Measurements from ENCODE around the gene STING1.

STING1 gene

DNA sequence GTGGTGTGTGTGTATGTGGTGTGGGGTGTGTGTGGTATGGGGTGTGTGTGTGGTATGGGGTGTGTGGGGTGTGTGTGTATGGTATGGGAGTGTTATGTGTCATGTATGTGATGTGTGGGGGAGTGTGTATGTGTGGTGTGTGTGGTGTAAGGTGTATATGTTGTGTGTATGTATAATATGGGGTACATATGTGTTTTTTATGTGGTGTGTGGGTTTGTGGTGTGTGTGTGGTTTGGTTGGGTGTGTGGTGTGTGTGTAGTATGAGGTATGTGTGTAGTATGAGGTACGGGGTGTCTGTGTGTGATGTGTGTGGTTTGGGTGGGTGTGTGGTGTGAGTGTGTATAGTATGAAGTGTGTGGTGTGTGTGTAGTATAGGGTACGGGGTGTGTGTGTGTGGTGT, 31.4 kb downstream of the STING1 start:
- no peak for TF ChIP-seq EZH2 (IDR thresholded peaks at IDR 0.05; ENCODE audit: borderline replicate concordance, low read length)
- TF ChIP-seq, protein P1, sequence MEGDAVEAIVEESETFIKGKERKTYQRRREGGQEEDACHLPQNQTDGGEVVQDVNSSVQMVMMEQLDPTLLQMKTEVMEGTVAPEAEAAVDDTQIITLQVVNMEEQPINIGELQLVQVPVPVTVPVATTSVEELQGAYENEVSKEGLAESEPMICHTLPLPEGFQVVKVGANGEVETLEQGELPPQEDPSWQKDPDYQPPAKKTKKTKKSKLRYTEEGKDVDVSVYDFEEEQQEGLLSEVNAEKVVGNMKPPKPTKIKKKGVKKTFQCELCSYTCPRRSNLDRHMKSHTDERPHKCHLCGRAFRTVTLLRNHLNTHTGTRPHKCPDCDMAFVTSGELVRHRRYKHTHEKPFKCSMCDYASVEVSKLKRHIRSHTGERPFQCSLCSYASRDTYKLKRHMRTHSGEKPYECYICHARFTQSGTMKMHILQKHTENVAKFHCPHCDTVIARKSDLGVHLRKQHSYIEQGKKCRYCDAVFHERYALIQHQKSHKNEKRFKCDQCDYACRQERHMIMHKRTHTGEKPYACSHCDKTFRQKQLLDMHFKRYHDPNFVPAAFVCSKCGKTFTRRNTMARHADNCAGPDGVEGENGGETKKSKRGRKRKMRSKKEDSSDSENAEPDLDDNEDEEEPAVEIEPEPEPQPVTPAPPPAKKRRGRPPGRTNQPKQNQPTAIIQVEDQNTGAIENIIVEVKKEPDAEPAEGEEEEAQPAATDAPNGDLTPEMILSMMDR (IDR thresholded peaks at IDR 0.05; ENCODE audit: low read length): no peak
- H3K27ac ChIP-seq (ENCODE audit: low read depth, low read length, poor library complexity, severe bottlenecking): no peak overlapping the region
- H3K4me2 ChIP-seq (ENCODE audit: low read length): no peak overlapping the region
- no peaks in the 10 kb centered on the region for H3K9me3 ChIP-seq (ENCODE audit: low read length)
- no peaks in the 10 kb centered on the region for H3K27me3 ChIP-seq (ENCODE audit: insufficient read depth, low read length)
- no peaks in the 10 kb centered on the region for H3K79me2 ChIP-seq (ENCODE audit: insufficient read depth, low read length)
- no peak overlapping the region for H3K4me3 ChIP-seq (ENCODE audit: low read depth, low read length, poor library complexity, severe bottlenecking)
- no peaks in the 10 kb centered on the region for H4K20me1 ChIP-seq (ENCODE audit: insufficient read depth, low read length)
- H3K9me2 ChIP-seq (ENCODE audit: low read depth, low read length): no peaks in the 10 kb centered on the region
- H3K9ac ChIP-seq (ENCODE audit: low read length): no peak overlapping the region
- H3F3A ChIP-seq (ENCODE audit: insufficient read depth, low read length): no peaks in the 10 kb centered on the region
- no peaks in the 10 kb centered on the region for H3K36me3 ChIP-seq (ENCODE audit: insufficient read depth, low read length)
- H2AFZ ChIP-seq (ENCODE audit: low read length): no peak overlapping the region
- H3K4me1 ChIP-seq (ENCODE audit: insufficient read depth, low read length, severe bottlenecking): no peaks in the 10 kb centered on the region

DNA sequence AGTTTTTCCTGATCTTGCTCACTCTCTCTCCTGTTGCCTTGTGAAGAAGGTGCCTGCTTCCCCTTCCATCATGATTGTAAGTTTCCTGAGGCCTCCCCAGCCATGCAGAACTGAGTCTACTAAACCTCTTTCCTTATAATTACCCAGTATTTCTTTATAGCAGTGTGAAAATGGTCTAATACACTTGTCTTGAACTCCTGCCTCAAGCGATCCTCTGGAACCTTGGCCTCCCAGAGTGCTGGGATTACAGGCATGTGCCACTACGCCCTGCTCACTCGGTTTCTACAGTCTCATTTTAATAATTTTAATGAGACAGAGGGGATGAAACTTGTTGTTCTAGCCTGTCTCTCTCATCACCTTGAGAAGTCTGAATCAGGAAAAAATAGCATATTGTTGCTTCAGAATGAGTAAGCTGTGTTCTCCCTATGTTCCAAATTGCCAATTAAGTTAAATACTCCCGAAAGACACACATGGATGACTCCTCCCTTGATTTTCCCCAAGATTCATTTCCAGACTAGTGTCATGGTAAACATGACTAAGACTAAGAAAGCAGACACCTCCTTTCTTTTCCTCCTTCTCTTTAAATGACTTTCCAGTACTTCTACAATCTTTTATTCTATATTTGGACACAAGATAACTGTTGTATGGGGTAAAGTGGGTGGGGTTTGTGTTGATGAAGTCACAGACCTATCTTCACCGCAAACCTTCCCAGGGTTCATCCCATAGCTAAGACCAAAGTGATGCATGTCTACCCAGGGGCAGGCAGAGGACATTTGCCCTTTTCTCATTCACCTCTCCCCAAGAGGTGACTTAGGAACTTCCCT, 35.4 kb downstream of the STING1 start:
- Histone ChIP-seq H3K9me2 (ENCODE audit: low read depth, low read length) (no peaks in the 10 kb centered on the region), H3K27me3 (ENCODE audit: insufficient read depth, low read length) (no peaks in the 10 kb centered on the region; the same call in 1 of the 2 replicates), H3K9ac (ENCODE audit: low read length) (no peak overlapping the region), H2AFZ (ENCODE audit: low read length) (no peak overlapping the region), H3K27ac (ENCODE audit: low read depth, low read length, poor library complexity, severe bottlenecking) (no peak overlapping the region), H3K4me2 (ENCODE audit: low read length) (no peak overlapping the region), H3K9me3 (ENCODE audit: low read length) (no peaks in the 10 kb centered on the region), H3F3A (ENCODE audit: insufficient read depth, low read length) (no peaks in the 10 kb centered on the region), H3K79me2 (ENCODE audit: insufficient read depth, low read length) (no peaks in the 10 kb centered on the region), H3K4me1 (ENCODE audit: insufficient read depth, low read length, severe bottlenecking) (no peaks in the 10 kb centered on the region), H3K4me3 (ENCODE audit: low read depth, low read length, poor library complexity, severe bottlenecking) (no peak overlapping the region), H4K20me1 (ENCODE audit: insufficient read depth, low read length) (no peaks in the 10 kb centered on the region), H3K36me3 (ENCODE audit: insufficient read depth, low read length) (no peaks in the 10 kb centered on the region)
- TF ChIP-seq EZH2 (IDR thresholded peaks at IDR 0.05; ENCODE audit: borderline replicate concordance, low read length): no peak
- TF ChIP-seq, protein P1 (IDR thresholded peaks at IDR 0.05; ENCODE audit: low read length): no peak

DNA sequence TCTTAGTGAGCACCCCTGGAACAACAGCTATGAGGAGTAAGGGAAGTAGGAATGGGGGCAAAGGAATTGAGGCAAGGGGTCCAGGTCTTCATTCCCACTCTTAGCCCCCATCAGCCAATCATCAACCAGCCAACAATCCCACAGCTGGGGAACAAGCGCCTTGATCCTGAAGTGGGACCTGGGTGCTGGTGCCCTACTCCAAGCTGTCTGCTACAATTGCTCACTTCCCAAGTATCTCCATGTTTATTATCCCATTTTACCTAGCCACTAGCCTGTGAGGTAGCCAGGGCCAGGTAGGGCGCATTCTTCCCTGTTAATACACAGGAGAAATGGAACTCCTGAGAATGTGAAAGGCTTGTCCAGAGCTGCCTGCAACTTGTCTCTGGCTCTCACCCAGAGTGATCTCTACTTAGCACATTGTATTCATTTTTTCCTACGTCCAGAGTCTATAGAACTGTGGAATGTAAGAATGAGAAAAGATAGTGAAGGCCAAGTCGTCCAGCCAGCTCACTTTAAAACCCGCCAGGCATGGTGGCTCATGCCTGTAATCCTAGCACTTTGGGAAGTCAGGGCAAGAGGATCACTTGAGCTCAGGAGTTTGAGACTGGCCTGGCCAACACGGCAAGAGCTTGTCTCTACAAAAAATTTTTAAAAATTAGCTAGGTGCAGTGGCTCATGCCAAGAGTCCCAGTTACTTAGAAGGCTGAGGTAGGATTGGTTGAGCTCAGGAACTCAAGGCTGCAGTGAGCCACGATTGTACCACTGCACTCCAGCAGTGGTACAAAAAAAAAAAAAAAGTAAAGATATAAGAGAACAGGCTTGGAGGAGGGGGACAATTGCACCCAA, 37.0 kb downstream of the STING1 start:
- Histone ChIP-seq H2AFZ (ENCODE audit: low read length) (no peak overlapping the region), H3K27ac (ENCODE audit: low read depth, low read length, poor library complexity, severe bottlenecking) (no peak overlapping the region), H3K9ac (ENCODE audit: low read length) (no peak overlapping the region), H3K4me3 (ENCODE audit: low read depth, low read length, poor library complexity, severe bottlenecking) (no peak overlapping the region), H3K79me2 (ENCODE audit: insufficient read depth, low read length) (no peaks in the 10 kb centered on the region), H3K4me1 (ENCODE audit: insufficient read depth, low read length, severe bottlenecking) (no peaks in the 10 kb centered on the region), H3K9me3 (ENCODE audit: low read length) (no peaks in the 10 kb centered on the region), H3F3A (ENCODE audit: insufficient read depth, low read length) (no peaks in the 10 kb centered on the region), H3K4me2 (ENCODE audit: low read length) (no peak overlapping the region), H3K36me3 (ENCODE audit: insufficient read depth, low read length) (no peaks in the 10 kb centered on the region), H4K20me1 (ENCODE audit: insufficient read depth, low read length) (no peaks in the 10 kb centered on the region), H3K27me3 (ENCODE audit: insufficient read depth, low read length) (no peaks in the 10 kb centered on the region; the same call in 1 of the 2 replicates), H3K9me2 (ENCODE audit: low read depth, low read length) (no peaks in the 10 kb centered on the region)
- TF ChIP-seq EZH2 (IDR thresholded peaks at IDR 0.05; ENCODE audit: borderline replicate concordance, low read length): no peak
- TF ChIP-seq, protein P1 (IDR thresholded peaks at IDR 0.05; ENCODE audit: low read length): no peak
